Mucosa of descending colon (tissue), 3 donors: ENCODE results near the gene CACNG6. TPM values are rescaled to one million over a fixed set of nuclear protein-coding genes. Genes with fewer than 3 reads are reported as not detected.

Experiments
- ATAC-seq: fragments of 200-7000 bp; cut with Tn5 transposase; one replicate; pipeline ENCODE4 v1.9.1; 2020; ENCODE audit warnings: mild to moderate bottlenecking, moderate library complexity
- DNase-seq, 3 donors: peaks; one replicate each; pipeline ENCODE4 v3.0.0-alpha.2; 2020
- H3K36me3 ChIP-seq: fragments of 200-600 bp; one replicate; pipeline ENCODE4 v1.8.0; 2021; ENCODE audit warnings: low read depth, mild to moderate bottlenecking
- H3K4me1 ChIP-seq: fragments of 200-600 bp; one replicate; pipeline ENCODE4 v1.8.0; 2021; ENCODE audit warnings: low read depth, mild to moderate bottlenecking
- H3K4me3 ChIP-seq: fragments of 200-600 bp; one replicate; pipeline ENCODE4 v1.8.0; 2021; ENCODE audit warnings: mild to moderate bottlenecking
- H3K9me3 ChIP-seq: fragments of 200-600 bp; one replicate; pipeline ENCODE4 v1.8.0; 2021; ENCODE audit warnings: mild to moderate bottlenecking
- intact Hi-C, 2 donors: fragments of 100-400 bp; cut with DNase I in 1 of 2; cut with micrococcal nuclease in 1 of 2; formaldehyde crosslinking; loops; one replicate each; pipeline versions ENCODE4 v1.11.0 to v1.11.1; 2022; cut with DNase I, micrococcal nuclease
- total RNA-seq, 3 donors: library from RNA; stranded (reverse); fragmentation: NEBNext Ultra II Directional in 2 of 3; extraction: Animal tissue kit (Norgen Biotek cat#: 25700) in 2 of 3; gene quantifications; one replicate each; pipeline versions ENCODE4 v1.2.1 to v1.2.4, GENCODE V29; 2021 to 2023
- TF ChIP-seq, protein P1 (sequence below): fragments of 200-600 bp; IDR thresholded peaks from one replicate; pipeline ENCODE4 v1.8.0; 2022; ENCODE audit warnings: antibody characterized with exemption, mild to moderate bottlenecking
- donor health status: DM: no; HTN: no; CAD: no; lungs with moderate emphysema.
- donor health status: DM: no; HTN: no; CAD: no.
- donor health status: DM: no; HTN: yes; CAD: no.

The CACNG6 gene
- total RNA-seq, 3 donors from 2014 or later: not detected

GRCh38 chr19:54017261-54017660 is 25.8 kb downstream of the CACNG6 start:
- no peak overlapping the region for H3K4me3 ChIP-seq
- TF ChIP-seq, protein P1, sequence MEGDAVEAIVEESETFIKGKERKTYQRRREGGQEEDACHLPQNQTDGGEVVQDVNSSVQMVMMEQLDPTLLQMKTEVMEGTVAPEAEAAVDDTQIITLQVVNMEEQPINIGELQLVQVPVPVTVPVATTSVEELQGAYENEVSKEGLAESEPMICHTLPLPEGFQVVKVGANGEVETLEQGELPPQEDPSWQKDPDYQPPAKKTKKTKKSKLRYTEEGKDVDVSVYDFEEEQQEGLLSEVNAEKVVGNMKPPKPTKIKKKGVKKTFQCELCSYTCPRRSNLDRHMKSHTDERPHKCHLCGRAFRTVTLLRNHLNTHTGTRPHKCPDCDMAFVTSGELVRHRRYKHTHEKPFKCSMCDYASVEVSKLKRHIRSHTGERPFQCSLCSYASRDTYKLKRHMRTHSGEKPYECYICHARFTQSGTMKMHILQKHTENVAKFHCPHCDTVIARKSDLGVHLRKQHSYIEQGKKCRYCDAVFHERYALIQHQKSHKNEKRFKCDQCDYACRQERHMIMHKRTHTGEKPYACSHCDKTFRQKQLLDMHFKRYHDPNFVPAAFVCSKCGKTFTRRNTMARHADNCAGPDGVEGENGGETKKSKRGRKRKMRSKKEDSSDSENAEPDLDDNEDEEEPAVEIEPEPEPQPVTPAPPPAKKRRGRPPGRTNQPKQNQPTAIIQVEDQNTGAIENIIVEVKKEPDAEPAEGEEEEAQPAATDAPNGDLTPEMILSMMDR: no peak
- intact Hi-C loops: no loop called here
- DNase-seq (no peak), ATAC-seq (no peak)
- no peaks in the 10 kb centered on the region for H3K36me3 ChIP-seq
- no peaks in the 10 kb centered on the region for H3K9me3 ChIP-seq
- peaks cover 3% of the 10 kb centered on the region for H3K4me1 ChIP-seq

GRCh38 chr19:54021363-54021762 is 29.9 kb downstream of the CACNG6 start:
- H3K9me3 ChIP-seq: no peaks in the 10 kb centered on the region
- no peaks in the 10 kb centered on the region for H3K36me3 ChIP-seq
- DNase-seq: no peak
- TF ChIP-seq, protein P1: no peak
- intact Hi-C loops: loop anchor here in 1 of 2 donors (5.0 kb wide), 1 partner anchor 179 kb away; no protein-coding TSS in a partner anchor
- H3K4me1 ChIP-seq: peaks cover 3% of the 10 kb centered on the region
- H3K4me3 ChIP-seq: no peak overlapping the region
- no peak for ATAC-seq

DNA sequence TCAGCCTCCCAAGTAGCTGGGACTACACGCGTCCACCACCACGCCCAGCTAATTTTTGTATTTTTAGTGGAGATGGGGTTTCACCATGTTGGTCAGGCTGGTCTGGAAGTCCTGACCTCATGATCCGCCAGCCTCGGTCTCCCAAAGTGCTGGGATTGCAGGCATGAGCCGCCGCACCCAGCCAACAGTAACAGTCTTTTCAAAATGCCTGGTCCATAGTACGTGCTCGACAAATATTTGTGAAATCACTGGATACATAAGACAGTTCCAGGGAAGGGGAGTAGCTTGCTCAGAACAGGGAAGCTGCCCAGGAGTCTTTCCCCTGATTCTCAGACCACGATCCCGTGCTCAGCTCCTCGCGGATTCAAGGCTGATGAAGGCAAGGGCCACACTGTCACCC is 30.5 kb downstream of the CACNG6 start:
- peaks cover 3% of the 10 kb centered on the region for H3K4me1 ChIP-seq
- TF ChIP-seq, protein P1: no peak
- DNase-seq: no peak
- no peaks in the 10 kb centered on the region for H3K9me3 ChIP-seq
- no peaks in the 10 kb centered on the region for H3K36me3 ChIP-seq
- intact Hi-C loops: loop anchor here in 1 of 2 donors (5.0 kb wide), 1 partner anchor 180 kb away; no protein-coding TSS in a partner anchor
- no peak overlapping the region for H3K4me3 ChIP-seq
- ATAC-seq: no peak

- Histone ChIP-seq H3K4me1 (peaks cover 3% of the 10 kb centered on the region), H3K9me3 (no peaks in the 10 kb centered on the region), H3K36me3 (no peaks in the 10 kb centered on the region), H3K4me3 (no peak overlapping the region)
- ATAC-seq (no peak), DNase-seq (no peak)
- intact Hi-C loops: loop anchor here in 1 of 2 donors (5.0 kb wide), 1 partner anchor 181 kb away; no protein-coding TSS in a partner anchor
- TF ChIP-seq, protein P1: no peak
These were observed 31.8 kb downstream of the CACNG6 start for GRCh38 chr19:54023191-54023590.

DNA sequence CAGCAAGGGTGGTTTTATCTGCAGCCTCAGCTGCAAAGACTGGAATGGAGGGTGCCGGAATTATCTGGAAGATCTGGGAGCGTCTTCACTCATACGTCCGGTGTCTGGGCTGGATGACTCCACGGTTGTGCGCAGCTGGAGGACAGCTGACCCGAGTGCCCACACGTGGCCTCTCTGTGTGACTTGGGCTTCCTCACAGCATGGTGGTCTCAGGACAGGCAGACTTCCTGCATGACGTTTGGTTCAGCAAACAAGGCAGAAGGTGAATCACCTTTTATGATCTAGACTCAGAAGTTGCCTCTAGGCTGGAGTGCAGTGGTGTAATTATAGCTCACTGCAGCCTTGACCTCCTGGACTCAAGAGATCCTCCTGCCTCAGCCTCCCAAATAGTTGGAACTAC is 33.2 kb downstream of the CACNG6 start:
- Histone ChIP-seq H3K4me1 (peaks cover 2% of the 10 kb centered on the region), H3K9me3 (no peaks in the 10 kb centered on the region), H3K4me3 (no peak overlapping the region), H3K36me3 (no peaks in the 10 kb centered on the region)
- ATAC-seq: no peak
- intact Hi-C loops: loop anchor here in 1 of 2 donors (5.0 kb wide), 1 partner anchor 182 kb away; no protein-coding TSS in a partner anchor
- TF ChIP-seq, protein P1: no peak
- DNase-seq: no peak

DNA sequence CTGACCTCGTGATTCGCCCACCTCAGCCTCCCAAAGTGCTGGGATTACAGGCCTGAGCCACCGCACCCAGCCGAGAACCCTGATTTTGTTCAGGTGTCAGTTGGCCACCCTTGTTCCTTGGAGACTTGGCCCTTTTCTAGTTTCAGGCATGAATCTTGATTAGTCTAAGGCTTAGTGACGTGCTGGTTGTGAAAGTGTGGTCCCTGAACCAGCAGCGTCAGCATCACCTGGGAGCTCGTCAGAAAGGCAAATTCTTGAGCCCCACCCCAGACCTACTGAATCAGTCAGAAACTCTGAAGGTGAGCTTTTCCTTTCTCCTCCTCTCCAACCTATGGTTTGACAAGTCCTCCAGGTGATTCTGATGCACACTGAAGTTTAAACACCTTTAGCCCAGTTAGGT is 35.2 kb downstream of the CACNG6 start:
- ATAC-seq (no peak), DNase-seq (no peak)
- intact Hi-C loops: no loop called here
- no peaks in the 10 kb centered on the region for H3K36me3 ChIP-seq
- TF ChIP-seq, protein P1: no peak
- H3K4me1 ChIP-seq: no peaks in the 10 kb centered on the region
- no peaks in the 10 kb centered on the region for H3K9me3 ChIP-seq
- no peak overlapping the region for H3K4me3 ChIP-seq
